Cardiac septum (tissue), 1 donor: ENCODE measurements around the gene FBLIM1. TPM values are rescaled to one million over a fixed set of nuclear protein-coding genes. Genes with fewer than 3 reads are reported as not detected.

Source experiments
- DNase-seq: peaks from one replicate; pipeline ENCODE4 v3.0.0-alpha.2; 2020; ENCODE audit warnings: low spot score
- intact Hi-C: fragments of 100-400 bp; cut with DNase I; formaldehyde crosslinking; loops from one replicate; pipeline ENCODE4 v1.14.0; 2022
- total RNA-seq: library from RNA; stranded (reverse); fragmentation: NEBNext Ultra II Directional; extraction: Animal tissue kit (Norgen Biotek cat#: 25700); gene quantifications from one replicate; pipeline ENCODE4 v1.2.1, GENCODE V29; 2021
- donor health status: DM: no; HTN: no; CAD: no.

The FBLIM1 gene
- total RNA-seq, 1 donor from 2014 or later: 40.6 TPM

- DNase-seq: no peak
- intact Hi-C loops: loop anchor here (5.0 kb wide), 1 partner anchor 145 kb away; no protein-coding TSS in a partner anchor
Observed at GRCh38 chr1:15742339-15742801, 16.2 kb upstream of the FBLIM1 start, which contains the start of gene TMEM82. Gene TMEM82, plus strand, starts transcription at chr1:15742499. Its CDS starts 61 bp downstream, at chr1:15742560.

GRCh38 chr1:15744122-15744679, 14.4 kb upstream of the FBLIM1 start:
- intact Hi-C loops: loop anchor here (5.0 kb wide), 1 partner anchor 147 kb away; no protein-coding TSS in a partner anchor
- DNase-seq: no peak

- no peak for DNase-seq
- intact Hi-C loops: no loop called here
Observed at GRCh38 chr1:15747378-15747777, 11.2 kb upstream of the FBLIM1 start.

GRCh38 chr1:15748264-15748663, 10.3 kb upstream of the FBLIM1 start:
- intact Hi-C loops: no loop called here
- no peak for DNase-seq

- intact Hi-C loops: no loop called here
- no peak for DNase-seq
Observed at GRCh38 chr1:15748690-15749398, 9.8 kb upstream of the FBLIM1 start.

GRCh38 chr1:15749399-15750291, 8.9 kb upstream of the FBLIM1 start:
- DNase-seq: no peak
- intact Hi-C loops: no loop called here

- intact Hi-C loops: no loop called here
Observed at GRCh38 chr1:15750924-15751323, 7.7 kb upstream of the FBLIM1 start.

GRCh38 chr1:15751717-15752116, 6.9 kb upstream of the FBLIM1 start:
- no peak for DNase-seq
- intact Hi-C loops: no loop called here

More at GRCh38 chr1:15750924-15751323, 7.7 kb upstream of the FBLIM1 start:
- DNase-seq: no peak

- intact Hi-C loops: no loop called here
Observed at GRCh38 chr1:15753776-15754175, 4.8 kb upstream of the FBLIM1 start.

GRCh38 chr1:15755021-15755645, 3.5 kb upstream of the FBLIM1 start:
- DNase-seq: no peak
- intact Hi-C loops: no loop called here

More at GRCh38 chr1:15753776-15754175, 4.8 kb upstream of the FBLIM1 start:
- no peak for DNase-seq

GRCh38 chr1:15755646-15756040, 3.0 kb upstream of the FBLIM1 start:
- no peak for DNase-seq
- intact Hi-C loops: no loop called here

- no peak for DNase-seq
- intact Hi-C loops: no loop called here
Observed at GRCh38 chr1:15756143-15757015, 2.2 kb upstream of the FBLIM1 start.

- DNase-seq: no peak
- intact Hi-C loops: no loop called here
Observed at GRCh38 chr1:15757016-15757543, 1.5 kb upstream of the FBLIM1 start.

GRCh38 chr1:15757575-15758342, 836 bp upstream of the FBLIM1 start:
- intact Hi-C loops: no loop called here
- no peak for DNase-seq

- intact Hi-C loops: no loop called here
- no peak for DNase-seq
Observed at GRCh38 chr1:15758953-15759661, 512 bp downstream of the FBLIM1 start.

GRCh38 chr1:15760520-15761211, 2.1 kb downstream of the FBLIM1 start:
- intact Hi-C loops: no loop called here
- DNase-seq: no peak
